Measurements from ENCODE around the gene ACOXL. TPM values are rescaled to one million over a fixed set of nuclear protein-coding genes. Genes with fewer than 3 reads are reported as not detected.
"Not testable (repeated sequence)": the region's sequence is repeated elsewhere in the genome, so short reads cannot be mapped to it uniquely, and the experiment has no call there.

The ACOXL gene
- not detected for total RNA-seq

DNA sequence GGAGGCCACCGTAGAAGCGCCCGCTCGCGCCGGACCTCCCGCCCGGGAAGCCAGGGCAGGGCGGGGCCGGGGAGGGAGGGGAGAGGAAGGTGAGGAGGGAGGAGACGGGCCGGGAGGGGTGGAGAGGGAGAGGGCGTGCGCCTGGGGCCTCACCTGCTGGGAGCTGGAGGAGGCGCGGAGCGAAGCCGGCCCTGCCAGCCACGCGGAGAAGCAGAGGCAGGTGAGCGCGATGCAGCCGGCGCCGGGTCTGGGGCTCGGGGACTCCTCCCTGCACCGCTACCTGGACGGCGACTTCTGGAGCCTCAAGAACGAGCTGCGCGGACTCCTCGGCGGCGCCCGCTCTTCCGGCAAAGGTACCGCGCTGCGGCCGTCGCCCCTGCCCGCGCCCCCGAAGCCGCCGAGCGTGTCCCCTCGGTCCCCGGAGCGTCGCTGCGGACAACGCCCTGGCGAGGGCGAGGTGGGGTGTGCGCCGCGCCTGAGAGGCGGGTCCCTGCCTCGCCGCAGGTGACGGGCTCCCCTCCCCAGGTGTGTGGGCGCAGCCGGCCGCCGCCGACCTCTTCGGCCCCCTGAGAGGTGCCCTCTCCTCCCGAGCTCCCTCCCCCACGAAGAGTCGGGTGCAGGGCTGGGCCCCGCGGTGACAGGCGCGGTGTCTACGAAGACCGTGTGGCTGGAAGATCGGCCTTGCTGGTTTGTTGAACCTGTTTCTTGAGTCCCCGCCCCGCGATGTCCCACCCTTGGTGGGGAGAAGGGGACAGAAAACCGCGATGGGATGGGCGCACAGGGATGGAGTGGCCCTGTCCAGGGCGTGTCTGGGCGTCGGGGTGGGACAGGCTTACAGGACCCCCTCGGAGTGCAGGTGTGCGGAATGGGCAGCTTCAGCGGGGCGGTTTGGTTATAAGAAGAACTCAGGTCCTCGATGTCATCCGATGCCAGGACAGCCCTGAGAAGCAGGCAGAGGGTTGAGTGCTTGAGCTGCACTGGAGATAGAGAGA lies at the start of gene ACOXL:
Gene ACOXL (plus strand): TSS at position 152 of the 992 bp plus-strand sequence. CDS start 35,817 bp downstream, outside the sequence.
- no peaks in the 10 kb centered on the region for H3K9me3 ChIP-seq
- H3K36me3 ChIP-seq = no peaks in the 10 kb centered on the region
- peaks cover 5% of the 10 kb centered on the region for H3K27me3 ChIP-seq (replicated peaks; ENCODE audit: insufficient read depth)
- H3K27ac ChIP-seq = no peak within 1 kb of the TSS
- peak within 1 kb of the TSS; percentile 61 for H3K4me3 ChIP-seq
- ATAC-seq (ENCODE audit: insufficient number of reproducible peaks, low FRiP score, low read depth) = no peak
- TF ChIP-seq, protein P1, sequence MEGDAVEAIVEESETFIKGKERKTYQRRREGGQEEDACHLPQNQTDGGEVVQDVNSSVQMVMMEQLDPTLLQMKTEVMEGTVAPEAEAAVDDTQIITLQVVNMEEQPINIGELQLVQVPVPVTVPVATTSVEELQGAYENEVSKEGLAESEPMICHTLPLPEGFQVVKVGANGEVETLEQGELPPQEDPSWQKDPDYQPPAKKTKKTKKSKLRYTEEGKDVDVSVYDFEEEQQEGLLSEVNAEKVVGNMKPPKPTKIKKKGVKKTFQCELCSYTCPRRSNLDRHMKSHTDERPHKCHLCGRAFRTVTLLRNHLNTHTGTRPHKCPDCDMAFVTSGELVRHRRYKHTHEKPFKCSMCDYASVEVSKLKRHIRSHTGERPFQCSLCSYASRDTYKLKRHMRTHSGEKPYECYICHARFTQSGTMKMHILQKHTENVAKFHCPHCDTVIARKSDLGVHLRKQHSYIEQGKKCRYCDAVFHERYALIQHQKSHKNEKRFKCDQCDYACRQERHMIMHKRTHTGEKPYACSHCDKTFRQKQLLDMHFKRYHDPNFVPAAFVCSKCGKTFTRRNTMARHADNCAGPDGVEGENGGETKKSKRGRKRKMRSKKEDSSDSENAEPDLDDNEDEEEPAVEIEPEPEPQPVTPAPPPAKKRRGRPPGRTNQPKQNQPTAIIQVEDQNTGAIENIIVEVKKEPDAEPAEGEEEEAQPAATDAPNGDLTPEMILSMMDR (IDR thresholded peaks at IDR 0.05) = no peak
- DNase-seq (ENCODE audit: low spot score) = no peak
- peaks cover 0 to 14% of the 10 kb centered on the region in 2 donors for H3K4me1 ChIP-seq (ENCODE audit: control insufficient read depth in 1 of 2, low read depth in 2 of 2)

DNA sequence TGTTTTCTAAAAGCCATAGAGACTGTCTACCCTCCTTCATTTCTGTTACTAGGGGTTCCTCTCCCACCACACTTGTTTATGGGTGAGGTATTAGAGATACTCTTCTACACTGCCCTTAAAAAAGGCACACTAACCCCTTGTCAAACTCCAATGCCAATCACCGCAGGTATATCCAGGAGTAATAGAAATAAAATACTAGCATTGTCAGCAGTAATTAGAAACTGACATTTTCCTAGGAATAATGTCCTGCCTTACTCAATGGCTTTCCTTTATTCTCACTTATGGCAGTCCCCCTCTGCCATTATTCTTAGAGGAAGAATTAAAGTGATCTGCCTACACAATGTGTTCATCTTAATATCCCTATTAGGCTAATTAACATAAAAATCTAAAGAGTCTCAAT lies 49.5 kb upstream of the ACOXL start:
- Histone ChIP-seq H3K27me3 (replicated peaks; ENCODE audit: insufficient read depth) (no peaks in the 10 kb centered on the region), H3K4me3 (no peak overlapping the region), H3K36me3 (no peaks in the 10 kb centered on the region), H3K4me1 (ENCODE audit: control insufficient read depth in 1 of 2, low read depth in 2 of 2) (peaks cover 0 to 12% of the 10 kb centered on the region in 2 donors), H3K27ac (no peak overlapping the region), H3K9me3 (no peaks in the 10 kb centered on the region)
- ATAC-seq (ENCODE audit: insufficient number of reproducible peaks, low FRiP score, low read depth) (no peak), DNase-seq (ENCODE audit: low spot score) (no peak)
- TF ChIP-seq, protein P1 (IDR thresholded peaks at IDR 0.05) = no peak

DNA sequence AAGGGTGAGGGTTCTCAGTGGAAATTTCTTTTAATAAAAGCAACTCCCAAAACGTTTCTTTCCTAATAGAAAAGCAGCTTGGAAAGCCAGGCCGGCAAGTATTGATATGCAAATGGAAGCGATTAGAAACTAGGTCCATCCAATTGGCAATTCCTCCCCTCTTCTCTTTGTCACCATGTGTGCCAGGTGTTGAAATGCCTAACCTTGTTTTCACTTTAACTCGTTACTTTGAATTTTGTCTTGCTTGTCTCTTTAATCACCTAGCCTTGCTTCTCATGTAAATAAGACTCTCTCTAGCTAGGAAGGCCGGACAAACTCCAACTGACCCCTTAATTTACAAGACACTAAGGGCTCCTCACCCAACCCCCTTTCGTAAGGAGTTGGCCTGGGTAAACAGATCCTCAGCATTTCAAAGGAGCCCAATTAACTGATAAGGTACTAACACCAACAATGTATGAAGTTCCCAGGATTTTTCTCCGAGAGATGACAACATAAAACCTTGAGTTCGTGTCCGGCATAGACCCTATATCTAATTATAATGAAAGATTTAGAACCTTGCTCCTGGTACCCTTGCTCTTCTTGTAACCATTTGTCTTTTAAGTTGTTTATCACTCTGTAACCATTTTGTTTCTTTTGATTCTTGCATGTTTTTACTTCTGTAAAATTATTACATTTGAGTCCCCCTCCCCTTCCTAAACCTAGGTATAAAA lies 44.4 kb upstream of the ACOXL start:
- not testable (repeated sequence) for H3K4me1 ChIP-seq (ENCODE audit: control insufficient read depth in 1 of 2, low read depth in 2 of 2); H3K9me3 ChIP-seq; H3K27me3 ChIP-seq (replicated peaks; ENCODE audit: insufficient read depth); ATAC-seq (ENCODE audit: insufficient number of reproducible peaks, low FRiP score, low read depth); DNase-seq (ENCODE audit: low spot score); H3K27ac ChIP-seq; H3K36me3 ChIP-seq; H3K4me3 ChIP-seq

DNA sequence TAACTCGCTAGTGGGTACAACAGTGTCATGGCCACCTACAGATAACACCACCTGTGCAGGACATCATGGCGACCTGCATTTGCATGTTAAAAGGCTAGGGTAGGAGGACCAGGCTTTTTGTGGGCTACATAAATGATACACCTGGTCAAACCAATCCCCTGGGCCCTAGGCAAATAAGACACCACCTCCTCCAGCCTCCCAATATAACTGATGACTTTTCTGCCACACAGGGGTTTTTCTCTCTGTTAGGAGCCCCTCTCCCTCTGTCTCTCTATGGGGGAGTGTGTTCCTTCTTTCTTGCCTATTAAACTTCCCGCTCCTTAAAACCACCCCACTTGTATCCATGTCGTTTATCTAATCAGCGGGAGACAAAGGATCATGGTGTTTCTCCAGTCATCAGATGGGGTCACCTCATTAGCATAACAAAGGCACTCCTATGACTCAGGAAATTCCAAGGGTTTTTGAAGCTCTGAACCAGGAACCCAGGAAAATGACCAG lies 43.7 kb upstream of the ACOXL start:
- no peak for ATAC-seq (ENCODE audit: insufficient number of reproducible peaks, low FRiP score, low read depth)
- Histone ChIP-seq H3K36me3 (no peaks in the 10 kb centered on the region), H3K4me1 (ENCODE audit: control insufficient read depth in 1 of 2, low read depth in 2 of 2) (no peaks in the 10 kb centered on the region), H3K4me3 (no peak overlapping the region), H3K9me3 (no peaks in the 10 kb centered on the region), H3K27me3 (replicated peaks; ENCODE audit: insufficient read depth) (no peaks in the 10 kb centered on the region), H3K27ac (no peak overlapping the region)
- no peak for DNase-seq (ENCODE audit: low spot score)
- TF ChIP-seq, protein P1 (IDR thresholded peaks at IDR 0.05) = no peak

DNA sequence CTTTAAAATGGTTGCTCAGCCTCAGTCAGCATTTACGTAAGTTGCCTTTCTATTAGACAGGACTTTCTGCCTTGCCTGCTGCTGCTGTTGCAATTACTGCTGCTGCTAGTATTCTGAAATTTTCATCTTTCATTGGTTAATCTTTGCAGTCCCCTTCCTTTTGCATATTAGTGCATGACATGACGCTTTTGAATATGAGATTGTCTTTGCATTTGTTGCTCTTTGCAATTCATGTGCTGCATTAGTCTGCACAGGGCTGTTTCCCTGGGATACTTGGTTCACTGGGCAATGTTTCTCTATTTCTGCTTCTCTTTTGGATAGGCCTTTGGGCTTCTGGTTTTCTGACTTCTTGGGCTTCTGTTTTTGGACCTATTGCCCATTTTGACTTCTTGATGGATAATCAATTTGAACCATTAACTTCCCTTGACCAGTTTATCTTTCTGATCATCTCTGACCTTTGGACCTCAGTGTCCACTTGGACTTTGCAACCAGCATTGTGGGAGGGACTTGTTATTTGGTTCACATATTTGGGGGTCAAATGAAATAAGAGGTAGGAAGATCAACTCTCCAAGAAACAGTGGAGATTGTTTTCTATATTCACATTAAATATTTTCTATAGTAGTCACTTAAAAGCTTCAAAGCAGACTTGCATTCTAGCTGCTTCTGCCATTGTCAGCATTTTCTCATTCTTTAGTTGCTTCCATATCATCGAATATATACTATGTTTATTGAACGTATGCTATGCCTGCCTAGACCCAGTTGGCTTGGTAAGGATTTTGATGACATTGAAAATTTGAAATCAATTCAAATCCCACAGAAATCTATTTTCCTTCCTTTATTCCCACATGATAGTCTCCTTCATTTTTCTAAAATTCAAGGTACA lies 42.0 kb upstream of the ACOXL start:
- no peak for DNase-seq (ENCODE audit: low spot score)
- Histone ChIP-seq H3K36me3 (no peaks in the 10 kb centered on the region), H3K4me1 (ENCODE audit: control insufficient read depth in 1 of 2, low read depth in 2 of 2) (no peaks in the 10 kb centered on the region), H3K9me3 (no peaks in the 10 kb centered on the region), H3K4me3 (no peak overlapping the region), H3K27ac (no peak overlapping the region), H3K27me3 (replicated peaks; ENCODE audit: insufficient read depth) (no peaks in the 10 kb centered on the region)
- TF ChIP-seq, protein P1 (IDR thresholded peaks at IDR 0.05) = no peak
- no peak for ATAC-seq (ENCODE audit: insufficient number of reproducible peaks, low FRiP score, low read depth)

Measured in thoracic aorta (tissue), 2 donors.